Endothelial cell (in vitro differentiated cells): Measurements from ENCODE around the gene IFT80. TPM values are rescaled to one million over a fixed set of nuclear protein-coding genes. Genes with fewer than 3 reads are reported as not detected.

Experiments
- DNase-seq: peaks from one replicate; pipeline ENCODE4 v3.0.0; 2021; ENCODE audit warnings: low spot score
- H3K27ac Mint-ChIP-seq: one replicate; pipeline ENCODE4 v1.8.0; 2021; ENCODE audit warnings: mixed read lengths, inconsistent platforms; ENCODE audit not compliant: unreplicated experiment
- H3K27me3 Mint-ChIP-seq: one replicate; pipeline ENCODE4 v1.8.0; 2021; ENCODE audit warnings: mild to moderate bottlenecking, moderate library complexity, mixed read lengths, inconsistent platforms; ENCODE audit not compliant: unreplicated experiment
- H3K36me3 Mint-ChIP-seq: one replicate; pipeline ENCODE4 v1.8.0; 2021; ENCODE audit warnings: mild to moderate bottlenecking, low read depth, mixed read lengths, inconsistent platforms; ENCODE audit not compliant: unreplicated experiment
- H3K4me1 Mint-ChIP-seq: one replicate; pipeline ENCODE4 v1.8.0; 2021; ENCODE audit warnings: mild to moderate bottlenecking, mixed read lengths, inconsistent platforms; ENCODE audit not compliant: unreplicated experiment
- H3K4me3 Mint-ChIP-seq: one replicate; pipeline ENCODE4 v1.8.0; 2021; ENCODE audit warnings: mild to moderate bottlenecking, mixed read lengths, inconsistent platforms; ENCODE audit not compliant: unreplicated experiment
- H3K9me3 Mint-ChIP-seq: one replicate; pipeline ENCODE4 v1.8.0; 2021; ENCODE audit warnings: mixed read lengths, inconsistent platforms; ENCODE audit not compliant: unreplicated experiment
- CTCF ChIP-seq: fragments of 200-600 bp; sonication (generic); IDR thresholded peaks from one replicate; pipeline ENCODE4 v1.5.0; 2021; ENCODE audit warnings: antibody characterized with exemption; ENCODE audit not compliant: unreplicated experiment
- total RNA-seq: library from RNA; stranded (reverse); fragmentation: NEBNext Ultra II Directional; extraction: Animal tissue kit (Norgen Biotek cat#: 25700); gene quantifications from one replicate; pipeline ENCODE4 v1.2.1, GENCODE V29; 2021; ENCODE audit not compliant: unreplicated experiment

IFT80 gene
- total RNA-seq, 1 donor from 2014 or later, result 33.2 TPM

DNA sequence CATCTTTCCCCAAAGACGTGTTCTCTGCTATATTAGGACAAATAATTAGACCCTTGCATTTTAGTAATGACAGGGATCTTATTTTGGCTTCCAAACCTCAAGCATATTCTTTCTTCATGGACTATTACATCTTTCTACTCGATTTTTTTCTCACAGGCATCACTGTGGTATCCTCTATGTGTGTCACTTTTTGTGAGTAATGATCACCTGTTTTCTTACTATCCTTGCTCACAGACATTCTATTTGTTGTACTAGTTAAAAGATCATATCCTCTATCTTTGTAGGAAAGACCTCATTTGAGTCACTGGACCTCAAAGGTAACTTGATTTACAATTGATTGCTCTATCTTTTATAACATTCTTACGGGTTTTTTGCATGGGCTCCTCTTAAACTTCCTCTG lies 167.0 kb downstream of the IFT80 start:
- TF ChIP-seq CTCF, result no peak
- H3K27me3 Mint-ChIP-seq, result peaks cover 3% of the 10 kb centered on the region
- no peak overlapping the region for H3K4me3 Mint-ChIP-seq

DNA sequence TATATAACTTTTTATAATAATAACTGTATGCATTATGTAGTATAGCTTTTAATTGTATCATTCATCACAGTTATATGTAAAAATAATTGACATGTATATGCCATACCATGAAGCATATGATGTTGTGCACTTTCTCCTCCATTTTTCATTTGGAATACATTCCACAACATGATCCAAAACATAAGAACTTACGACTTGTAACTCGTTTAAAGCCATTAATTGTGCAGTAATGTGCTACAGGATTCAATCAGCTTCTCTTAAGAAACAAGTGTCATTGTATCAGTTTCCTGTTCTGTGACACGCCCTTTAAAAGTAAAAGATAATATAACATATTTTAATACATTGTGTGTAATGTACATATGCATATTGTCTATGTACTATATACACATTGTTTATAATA lies 171.6 kb downstream of the IFT80 start:
- H3K9me3 Mint-ChIP-seq, result no peaks in the 10 kb centered on the region
- H3K4me1 Mint-ChIP-seq, result peaks cover 10% of the 10 kb centered on the region
- no peak overlapping the region for H3K4me3 Mint-ChIP-seq
- peaks cover 16% of the 10 kb centered on the region for H3K27me3 Mint-ChIP-seq
- H3K27ac Mint-ChIP-seq, result no peak overlapping the region
- no peaks in the 10 kb centered on the region for H3K36me3 Mint-ChIP-seq
- TF ChIP-seq CTCF, result no peak
- DNase-seq, result no peak

More for the DNA sequence above, 167.0 kb downstream of the IFT80 start:
- no peaks in the 10 kb centered on the region for H3K9me3 Mint-ChIP-seq
- H3K4me1 Mint-ChIP-seq, result no peaks in the 10 kb centered on the region
- no peak for DNase-seq
- H3K27ac Mint-ChIP-seq, result no peak overlapping the region
- H3K36me3 Mint-ChIP-seq, result no peaks in the 10 kb centered on the region

DNA sequence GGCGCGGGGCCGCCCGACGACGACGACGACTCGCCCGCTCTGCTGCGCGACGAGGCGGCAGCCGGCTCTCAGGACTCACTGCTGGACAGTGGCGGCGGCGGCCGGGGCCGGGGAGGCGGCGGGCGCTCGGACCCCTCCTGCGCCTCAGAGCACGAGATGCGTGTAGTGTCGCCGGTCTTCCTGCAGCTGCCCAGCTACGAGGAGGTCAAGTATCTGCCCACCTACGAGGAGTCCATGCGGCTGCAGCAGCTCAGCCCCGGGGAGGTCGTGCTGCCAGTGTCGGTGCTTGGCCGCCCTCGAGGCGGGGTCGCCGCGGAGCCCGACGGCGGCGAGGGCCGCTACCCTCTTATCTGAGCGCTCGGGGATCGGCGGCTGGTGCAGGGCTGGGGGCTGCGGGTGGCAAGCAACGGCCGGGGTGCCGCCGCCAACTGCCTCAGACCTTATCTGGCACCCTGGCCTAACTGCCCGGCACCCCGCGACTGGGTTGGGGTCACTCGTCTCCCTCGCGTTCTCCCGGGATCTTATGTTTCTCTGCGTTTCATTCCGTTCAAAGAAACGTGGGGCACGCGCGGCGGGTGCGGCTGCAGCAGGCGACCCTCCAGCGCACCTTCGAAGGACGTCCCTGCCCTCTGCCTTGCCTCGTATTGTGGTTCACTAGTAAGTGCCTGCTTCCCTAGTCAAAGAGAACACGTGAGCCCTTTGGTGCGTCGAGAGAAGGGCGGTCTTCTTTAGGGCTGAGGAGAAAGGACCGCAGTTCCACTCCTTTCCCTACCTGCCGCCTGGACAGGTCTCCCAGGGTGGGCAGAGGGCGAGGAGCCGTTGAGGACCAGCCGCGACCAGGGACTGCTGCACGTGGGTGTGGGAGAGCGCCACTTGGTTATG lies 172.8 kb downstream of the IFT80 start:
- Mint-ChIP-seq H3K36me3 (no peaks in the 10 kb centered on the region), H3K4me1 (peaks cover 14% of the 10 kb centered on the region), H3K27ac (no peak overlapping the region), H3K4me3 (peak overlapping the region; percentile 76), H3K27me3 (peaks cover 16% of the 10 kb centered on the region), H3K9me3 (no peaks in the 10 kb centered on the region)
- peak; percentile 36 for DNase-seq
- no peak for TF ChIP-seq CTCF

GRCh38 chr3:160225176-160226025 lies 173.6 kb downstream of the IFT80 start, which contains the start of gene C3orf80:
Gene C3orf80, plus strand, starts transcription at chr3:160225422. Its CDS starts 214 bp downstream, at chr3:160225636.
- H3K27ac Mint-ChIP-seq, result peak within 1 kb of the TSS; percentile 57
- no peak for TF ChIP-seq CTCF

More at GRCh38 chr3:160225176-160226025, 173.6 kb downstream of the IFT80 start, which contains the start of gene C3orf80:
- Mint-ChIP-seq H3K27me3 (peaks cover 16% of the 10 kb centered on the region), H3K36me3 (no peaks in the 10 kb centered on the region), H3K4me3 (peak within 1 kb of the TSS; percentile 71), H3K9me3 (no peaks in the 10 kb centered on the region), H3K4me1 (peaks cover 18% of the 10 kb centered on the region)
- DNase-seq, result peak; percentile 56
